Left hindlimb (tissue), 1 donor: ENCODE results near the gene ATP4B.
"Not testable (repeated sequence)": the region's sequence is repeated elsewhere in the genome, so short reads cannot be mapped to it uniquely, and the experiment has no call there.

Experiments used
- DNase-seq: peaks from one replicate; pipeline ENCODE4 v3.0.0-alpha.2; 2018

ATP4B gene

DNA sequence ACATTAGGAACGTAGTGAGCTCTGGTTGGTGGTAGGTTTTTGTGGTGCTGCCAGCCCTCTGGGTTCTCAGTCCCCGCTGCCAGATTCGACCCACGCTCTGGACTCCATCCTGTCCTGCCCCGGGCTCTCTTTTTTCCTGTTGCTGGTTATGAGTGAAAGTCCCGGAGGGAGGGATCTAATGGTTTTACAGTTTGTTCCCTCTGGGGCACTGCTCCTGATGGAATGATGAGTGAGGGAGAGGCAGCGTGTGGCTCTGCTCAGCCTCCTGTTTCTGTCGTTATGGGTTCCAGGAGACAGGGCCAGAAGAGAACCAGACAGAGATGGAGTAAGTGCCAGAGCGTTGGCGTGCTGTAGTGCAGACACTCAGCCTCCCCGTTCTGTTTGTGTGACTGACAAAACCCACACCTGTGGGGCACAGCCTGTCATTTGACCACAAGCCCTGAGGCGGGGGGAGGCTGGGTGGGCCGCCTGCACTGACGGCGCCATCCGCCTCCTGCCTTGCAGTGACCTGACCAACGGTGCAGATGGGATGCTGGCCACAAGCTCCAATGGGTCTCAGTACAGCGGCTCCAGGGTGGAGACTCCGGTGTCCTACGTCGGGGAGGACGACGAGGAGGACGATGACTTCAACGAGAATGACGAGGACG, 18.3 kb downstream of the ATP4B start:
- DNase-seq: peak; percentile 30

DNA sequence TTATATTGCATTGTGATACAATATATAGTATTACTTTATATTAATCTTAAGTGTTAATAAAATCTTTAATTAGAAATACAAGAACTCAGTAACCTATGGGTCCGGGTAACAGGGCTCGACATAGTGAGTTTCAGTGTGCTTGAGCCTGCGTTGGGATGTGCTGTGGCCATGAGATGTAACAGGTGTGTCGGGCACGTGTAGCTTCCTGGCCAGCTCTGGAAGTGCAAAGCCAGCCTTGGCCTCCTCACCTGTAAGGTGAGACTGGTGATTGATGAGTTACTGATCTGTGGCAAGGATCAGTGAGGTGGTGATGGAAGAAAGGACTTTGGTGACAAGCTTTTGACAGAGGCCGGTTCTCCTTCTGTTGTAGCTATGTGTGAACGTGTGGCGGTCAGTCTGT, 19.2 kb downstream of the ATP4B start:
- no peak for DNase-seq

DNA sequence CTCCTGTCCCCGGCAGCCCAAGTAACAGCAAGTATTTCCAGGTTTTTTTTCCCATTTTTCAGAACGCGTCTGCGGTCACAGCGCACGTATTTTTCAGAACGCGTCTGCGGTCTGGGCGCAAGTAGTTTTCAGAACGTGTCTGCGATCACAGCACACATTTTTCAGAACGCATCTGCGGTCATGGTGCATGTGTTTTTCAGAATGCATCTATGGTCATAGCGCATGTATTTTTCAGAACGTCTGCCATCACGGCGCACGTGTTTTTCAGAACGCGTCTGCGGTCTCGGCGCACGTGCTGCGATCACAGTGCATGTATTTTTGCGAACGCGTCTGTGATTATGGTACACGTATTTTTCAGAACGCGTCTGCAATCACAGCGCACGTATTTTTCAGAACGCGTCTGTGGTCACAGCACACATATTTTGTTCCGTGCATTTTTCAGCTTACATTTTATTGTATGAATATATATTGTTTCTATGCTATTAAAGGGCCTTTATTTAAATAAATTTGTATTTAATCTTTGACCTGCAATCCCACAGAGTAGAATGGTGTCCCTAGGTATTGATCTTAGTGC, 19.7 kb downstream of the ATP4B start:
- no peak for DNase-seq

DNA sequence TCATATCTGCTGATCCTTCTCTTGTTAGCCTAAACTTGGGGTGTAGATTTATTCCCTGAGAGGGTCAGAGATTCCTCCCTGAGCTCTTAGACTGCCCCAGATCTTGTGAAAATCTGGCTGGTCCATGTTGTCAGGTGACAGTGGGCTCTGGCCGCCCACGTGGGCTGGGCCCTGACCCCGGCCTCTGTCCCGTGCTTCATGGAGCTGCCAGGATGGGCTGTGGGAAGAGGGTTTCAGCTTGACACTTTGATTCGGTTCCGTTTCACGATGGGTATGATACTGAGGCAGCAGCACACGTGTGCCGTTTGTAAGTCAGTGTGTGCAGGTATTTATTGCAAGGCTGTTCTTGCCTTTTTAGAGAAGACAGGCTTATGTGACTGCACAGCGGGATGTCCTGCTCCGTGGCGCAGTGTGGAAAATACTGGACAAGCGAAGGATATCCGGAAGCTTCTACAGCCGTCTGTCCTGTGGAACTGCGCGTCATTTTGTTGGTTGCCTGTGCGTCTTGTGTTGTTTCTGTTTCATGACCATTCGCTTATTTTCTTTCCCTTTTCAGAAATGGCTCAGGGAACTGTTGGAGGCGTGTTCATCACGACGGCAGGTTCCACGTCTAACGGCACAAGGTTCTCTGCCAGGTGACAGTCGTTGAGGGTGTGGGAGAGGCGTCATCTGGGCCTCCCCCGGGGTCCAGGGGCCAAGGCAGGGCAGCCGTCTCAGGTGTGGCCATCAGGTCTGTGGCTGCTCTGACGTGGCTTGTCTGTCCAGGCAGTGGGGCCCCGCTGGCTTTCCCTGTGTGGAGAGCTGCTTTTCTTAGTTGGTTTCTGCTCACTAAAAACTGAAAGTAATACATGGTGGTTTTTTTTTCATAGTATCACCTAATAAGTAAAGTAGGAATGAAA, 20.5 kb downstream of the ATP4B start:
- DNase-seq: no peak

DNA sequence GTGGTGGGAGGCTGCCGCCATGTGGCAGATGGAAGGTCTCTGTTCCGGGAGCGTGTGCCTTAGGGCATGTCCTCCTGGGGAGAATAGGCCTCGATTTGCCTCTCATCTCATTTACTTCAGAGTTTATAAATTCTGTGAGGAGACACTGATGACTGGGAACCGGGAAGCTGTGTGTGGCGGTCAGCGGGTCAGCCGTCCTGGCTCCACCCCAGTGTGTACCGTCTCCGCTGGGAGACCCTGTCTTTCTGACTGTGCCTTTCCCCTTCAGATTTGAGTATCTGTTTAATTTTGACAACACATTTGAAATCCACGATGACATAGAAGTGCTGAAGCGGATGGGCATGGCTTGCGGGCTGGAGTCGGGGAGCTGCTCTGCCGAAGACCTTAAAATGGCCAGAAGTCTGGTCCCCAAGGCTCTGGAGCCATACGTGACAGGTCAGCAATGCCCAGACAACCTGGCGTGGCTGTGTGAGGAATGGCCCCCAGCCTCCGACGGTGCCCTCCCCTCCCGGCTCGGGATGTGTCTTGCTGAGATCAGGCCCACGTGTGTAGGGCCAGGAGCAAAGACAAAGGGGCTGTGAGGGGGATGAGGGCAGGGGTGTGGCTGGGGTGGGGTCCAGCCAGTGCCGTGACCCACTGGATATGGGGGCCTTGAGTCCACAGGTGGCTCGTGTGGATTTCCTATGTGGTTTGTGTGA, 21.6 kb downstream of the ATP4B start:
- DNase-seq: no peak

DNA sequence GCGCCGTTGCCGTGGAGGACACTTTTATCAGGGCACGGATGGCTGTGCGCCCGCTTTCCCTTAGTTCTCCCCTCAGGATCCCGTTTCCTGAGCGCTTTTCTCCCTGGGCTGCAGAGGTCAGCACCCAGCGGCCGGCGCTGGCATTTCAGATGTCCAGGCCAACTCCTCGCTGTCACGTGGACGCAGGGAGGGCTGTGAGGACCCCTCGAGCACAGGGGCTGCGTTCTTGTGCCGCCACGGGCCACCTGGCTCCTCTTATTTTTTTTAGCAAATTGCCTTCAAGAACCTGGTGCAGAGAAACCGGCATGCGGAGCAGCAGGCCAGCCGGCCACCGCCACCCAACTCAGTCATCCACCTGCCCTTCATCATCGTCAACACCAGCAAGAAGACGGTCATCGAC, 22.3 kb downstream of the ATP4B start:
- no peak for DNase-seq

DNA sequence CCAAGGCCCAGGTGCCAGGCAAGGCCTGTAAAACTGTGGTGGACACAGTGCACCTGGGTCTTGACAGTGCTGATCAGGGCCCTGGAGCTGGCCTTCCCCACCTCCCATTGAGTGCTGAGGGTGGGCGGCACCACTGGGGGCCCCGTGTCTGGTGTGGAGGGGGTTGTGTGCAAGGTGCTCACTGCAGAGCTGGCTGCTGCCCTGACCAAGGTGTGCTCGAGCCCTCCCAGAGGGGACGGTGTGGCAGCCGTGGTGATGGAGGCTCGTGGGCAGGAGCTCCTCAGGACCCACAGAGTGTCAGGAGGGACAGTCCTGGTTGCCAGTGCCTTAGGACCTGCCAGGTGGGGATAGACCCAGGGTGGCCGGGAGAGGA, 23.0 kb downstream of the ATP4B start:
- DNase-seq: peak; percentile 13

DNA sequence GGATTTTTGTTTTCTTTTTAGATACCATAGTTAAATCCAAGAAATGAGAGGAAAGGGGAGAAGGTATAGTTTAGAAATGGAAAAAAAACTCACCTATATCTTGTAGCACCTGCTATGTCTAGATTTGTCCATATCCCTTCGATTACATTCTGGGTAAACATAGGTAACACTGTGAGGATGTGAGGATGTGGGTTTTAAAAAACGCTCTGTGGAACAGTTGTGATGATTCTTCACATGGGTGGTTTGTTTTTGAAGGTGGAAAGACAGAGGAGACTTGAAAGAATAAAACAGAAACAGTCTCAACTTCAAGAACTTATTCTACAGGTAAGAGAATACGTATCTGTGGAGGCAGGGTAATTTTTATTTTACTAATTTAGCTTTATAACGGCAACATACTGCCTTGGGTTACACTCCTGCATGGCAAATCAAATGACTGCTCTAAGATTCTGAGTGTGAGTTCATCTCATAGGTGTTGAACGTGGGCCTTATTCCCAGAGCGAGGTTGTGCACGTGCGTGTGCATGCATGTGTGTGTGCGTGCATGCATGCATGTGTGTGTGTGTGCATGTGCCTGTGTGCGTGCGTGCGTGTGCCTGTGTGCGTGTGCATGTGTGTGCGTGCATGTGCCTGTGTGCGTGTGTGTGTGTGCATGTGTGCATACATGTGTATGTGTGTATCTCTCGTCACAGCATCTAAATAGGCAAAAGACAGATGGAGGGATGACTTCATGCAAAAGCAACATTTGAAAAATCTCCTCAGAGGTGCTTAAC, 23.5 kb downstream of the ATP4B start:
- peak; percentile 6 for DNase-seq

DNA sequence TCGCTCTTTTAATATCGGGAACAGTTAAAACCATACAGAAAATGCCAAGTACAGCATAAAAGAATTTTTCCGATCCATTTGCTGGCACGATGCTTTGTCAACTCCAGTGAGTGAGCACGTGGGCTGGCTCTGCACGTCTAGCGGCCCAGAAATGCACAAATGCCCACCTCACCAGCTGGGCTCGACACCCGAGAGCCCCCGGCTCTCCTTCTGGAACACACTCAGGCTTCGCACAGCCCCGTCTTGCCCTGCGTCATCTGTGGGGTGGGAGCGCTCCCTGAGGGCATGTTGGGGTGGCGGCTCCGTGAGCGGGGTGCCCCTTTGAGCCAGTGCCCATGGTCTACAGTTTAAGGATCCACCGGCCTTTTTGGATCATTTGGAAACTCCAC, 24.5 kb downstream of the ATP4B start:
- peak; percentile 23 for DNase-seq

DNA sequence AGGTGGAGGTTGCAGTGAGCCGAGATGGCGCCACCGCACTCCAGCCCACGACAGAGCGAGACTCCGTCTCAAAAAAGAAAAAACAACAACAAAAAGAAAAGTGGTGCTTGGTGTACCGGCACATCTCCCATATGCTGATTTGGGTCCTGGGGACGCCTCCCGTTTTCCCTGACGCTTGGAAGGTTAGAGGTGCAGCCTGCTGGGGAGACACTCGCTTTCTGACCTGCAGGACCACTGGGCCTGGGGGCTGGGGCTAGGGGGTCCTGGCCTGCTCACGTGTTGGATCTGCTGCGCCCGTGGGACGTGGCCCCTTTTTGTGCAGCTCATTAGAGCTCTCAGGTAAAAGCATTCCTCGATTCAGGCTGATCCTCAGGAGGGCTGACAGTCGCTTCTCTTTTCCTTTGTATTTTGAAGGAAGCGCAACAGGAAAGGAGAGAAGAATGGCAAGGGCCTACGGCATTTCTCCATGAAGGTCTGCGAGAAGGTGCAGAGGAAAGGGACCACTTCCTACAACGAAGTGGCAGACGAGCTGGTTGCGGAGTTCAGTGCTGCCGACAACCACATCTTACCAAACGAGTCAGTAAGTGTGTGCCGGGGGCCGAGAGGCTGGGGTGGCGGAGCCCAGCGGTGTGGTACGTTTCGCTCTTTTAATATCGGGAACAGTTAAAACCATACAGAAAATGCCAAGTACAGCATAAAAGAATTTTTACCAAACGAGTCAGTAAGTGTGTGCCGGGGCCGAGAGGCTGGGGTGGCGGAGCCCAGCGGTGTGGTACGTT, 25.1 kb downstream of the ATP4B start:
- DNase-seq: peak; percentile 5

DNA sequence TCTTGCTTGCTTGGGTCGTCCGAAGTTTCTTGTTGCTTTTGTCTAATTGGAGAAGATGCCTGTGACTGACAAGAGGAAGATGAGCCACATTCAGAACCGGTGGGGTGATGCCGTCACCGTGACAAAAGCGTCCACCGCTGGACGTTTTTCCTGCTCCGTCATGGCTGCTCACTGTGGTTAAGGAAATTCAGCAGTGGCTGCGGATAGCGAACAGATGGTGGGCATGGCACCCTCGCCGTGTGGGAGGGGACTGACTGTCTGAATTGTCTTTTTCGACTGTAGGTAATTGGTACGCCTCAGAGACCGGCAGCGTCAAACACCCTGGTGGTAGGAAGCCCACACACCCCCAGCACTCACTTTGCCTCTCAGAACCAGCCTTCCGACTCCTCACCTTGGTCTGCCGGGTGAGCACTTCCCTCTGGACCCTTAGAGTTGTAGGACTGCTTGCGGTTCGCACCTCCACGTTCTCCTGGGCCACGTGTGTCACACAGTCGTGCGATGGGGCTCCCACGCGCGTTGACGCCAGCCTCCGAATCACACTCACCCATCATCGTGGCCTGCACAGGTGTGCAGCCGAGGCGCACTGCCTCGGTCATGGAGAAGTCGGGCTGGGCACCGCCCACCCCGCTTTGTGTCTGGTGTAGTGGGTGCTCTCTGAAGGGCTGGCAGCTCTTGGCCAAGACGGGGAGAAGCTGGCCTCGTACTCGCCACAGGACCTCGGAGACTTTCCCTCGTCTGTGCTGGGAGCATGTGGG, 26.5 kb downstream of the ATP4B start:
- DNase-seq: peak; percentile 27

DNA sequence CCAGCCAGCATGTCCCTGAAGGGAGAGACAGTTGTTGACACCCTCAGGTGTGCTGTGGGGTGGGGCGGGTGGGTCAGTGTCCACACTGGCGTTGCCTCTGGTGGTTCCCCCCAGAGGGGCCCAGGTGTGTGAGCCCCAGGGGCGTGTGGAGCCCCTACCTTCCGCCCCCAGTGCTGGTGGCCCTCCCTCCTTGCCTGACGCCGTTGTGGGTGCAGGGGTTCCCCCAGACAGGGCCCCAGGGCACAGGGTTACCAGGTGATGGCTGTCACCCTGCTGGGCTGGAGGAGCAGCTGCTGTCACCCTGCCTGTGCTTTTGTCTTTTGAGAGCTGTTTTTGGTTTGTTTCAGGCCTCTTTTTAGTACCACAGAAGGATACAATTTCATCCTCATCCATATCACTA, 27.2 kb downstream of the ATP4B start:
- peak; percentile 23 for DNase-seq

DNA sequence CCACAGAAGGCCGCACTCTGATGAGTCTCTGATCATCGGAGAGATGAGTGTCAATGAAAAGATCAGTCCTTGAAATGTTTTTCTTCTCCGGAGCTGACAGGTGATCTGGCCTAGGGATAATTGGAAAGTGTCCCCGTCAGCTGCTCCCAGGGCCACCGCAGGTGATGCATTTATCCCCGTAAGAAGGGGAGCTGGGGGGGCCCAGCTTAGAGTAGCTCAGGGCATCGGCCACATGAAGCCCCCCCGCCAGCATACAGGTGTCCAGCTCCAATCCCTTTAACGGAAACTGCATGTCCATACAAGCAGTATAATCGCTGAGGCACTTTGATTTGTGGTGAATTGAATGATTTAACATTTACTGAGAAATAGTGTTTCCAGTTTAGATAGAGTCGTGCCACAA, 27.7 kb downstream of the ATP4B start:
- no peak for DNase-seq

DNA sequence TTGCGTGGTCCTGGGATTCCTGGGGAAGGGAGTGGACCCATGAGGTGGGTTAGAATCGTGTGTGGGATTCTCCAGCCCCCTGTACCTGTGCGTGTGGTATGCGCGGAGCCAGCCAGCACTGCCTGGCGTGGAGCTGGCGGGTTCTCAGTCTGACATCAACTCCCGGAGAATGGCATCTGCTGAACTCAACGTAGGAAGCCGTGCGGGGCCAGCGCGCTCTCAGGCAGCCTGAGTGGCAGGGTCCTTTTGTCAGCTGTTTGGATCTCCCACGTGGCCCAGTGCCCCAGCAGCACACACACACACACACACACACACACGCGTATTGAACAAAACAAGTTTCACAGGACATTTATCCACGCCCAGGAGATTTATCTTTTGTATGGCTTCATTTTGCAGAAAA, 28.1 kb downstream of the ATP4B start:
- peak; percentile 25 for DNase-seq

DNA sequence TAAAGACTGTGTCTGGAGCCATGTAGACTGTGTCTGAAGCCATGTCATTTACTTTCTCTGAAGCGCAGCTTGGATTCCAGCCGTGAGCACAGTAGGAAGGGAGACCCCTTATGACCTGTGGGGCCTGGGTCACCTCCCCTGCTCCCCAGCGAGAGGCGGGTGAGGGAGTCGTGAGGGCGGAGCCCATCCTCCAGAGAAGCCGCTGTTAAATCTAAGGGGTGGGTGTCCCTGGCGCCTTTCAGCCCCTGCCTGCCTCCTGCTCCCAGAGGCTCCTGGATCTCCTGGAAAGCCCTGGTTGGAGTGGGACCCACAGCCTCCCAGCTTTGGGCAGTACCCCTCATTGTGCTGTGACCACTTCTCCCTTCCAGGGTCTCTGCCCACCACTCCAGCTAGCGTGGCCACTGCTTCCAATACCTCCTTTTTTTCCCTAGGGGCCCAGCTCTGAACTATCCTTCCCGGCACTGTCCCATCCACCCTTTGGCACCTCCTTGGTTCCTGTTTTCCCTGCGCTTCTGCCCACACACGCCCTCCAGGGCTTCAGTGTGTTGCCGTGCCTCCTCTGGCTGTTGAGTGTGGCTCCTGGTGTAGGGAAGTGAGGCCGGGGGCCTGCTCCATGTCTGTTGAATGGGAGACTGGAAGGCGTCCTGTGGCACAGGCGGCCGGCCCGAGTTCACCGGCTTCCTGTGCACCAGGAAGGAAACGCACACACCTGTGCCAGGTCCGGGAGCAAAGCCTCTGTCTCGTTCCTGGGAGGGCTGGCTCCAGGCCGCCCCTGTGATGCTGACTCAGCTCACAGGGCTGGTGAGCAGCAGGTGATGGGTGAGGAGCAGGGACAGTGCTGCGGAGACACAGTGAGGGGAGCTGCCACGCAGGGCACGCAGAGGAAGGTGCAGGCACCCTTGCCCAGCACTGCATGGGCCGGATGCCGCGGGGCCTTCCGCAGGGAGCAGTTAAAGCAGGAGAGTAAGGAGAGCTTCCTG, 29.4 kb downstream of the ATP4B start:
- DNase-seq: peak; percentile 9

DNA sequence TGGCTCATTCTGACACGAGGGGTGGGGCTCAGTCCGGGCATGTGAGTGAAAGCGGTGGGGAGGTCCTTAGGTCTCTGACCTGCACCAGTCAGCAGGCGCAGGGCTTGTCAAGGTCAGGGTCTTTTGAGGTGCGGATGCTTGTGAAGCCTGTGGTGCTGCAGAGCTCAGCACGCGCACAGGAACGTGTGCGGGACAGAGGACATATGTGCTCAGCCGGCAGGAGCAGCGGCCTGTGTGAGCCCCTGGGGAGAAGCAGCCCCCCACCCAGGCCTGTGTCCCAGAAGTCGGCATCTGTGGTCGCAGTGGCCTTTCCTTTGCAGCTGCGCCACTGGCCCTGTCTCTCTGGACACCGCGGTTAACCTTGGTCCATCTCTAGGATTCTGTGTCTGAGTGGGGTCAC, 30.9 kb downstream of the ATP4B start:
- DNase-seq: no peak

DNA sequence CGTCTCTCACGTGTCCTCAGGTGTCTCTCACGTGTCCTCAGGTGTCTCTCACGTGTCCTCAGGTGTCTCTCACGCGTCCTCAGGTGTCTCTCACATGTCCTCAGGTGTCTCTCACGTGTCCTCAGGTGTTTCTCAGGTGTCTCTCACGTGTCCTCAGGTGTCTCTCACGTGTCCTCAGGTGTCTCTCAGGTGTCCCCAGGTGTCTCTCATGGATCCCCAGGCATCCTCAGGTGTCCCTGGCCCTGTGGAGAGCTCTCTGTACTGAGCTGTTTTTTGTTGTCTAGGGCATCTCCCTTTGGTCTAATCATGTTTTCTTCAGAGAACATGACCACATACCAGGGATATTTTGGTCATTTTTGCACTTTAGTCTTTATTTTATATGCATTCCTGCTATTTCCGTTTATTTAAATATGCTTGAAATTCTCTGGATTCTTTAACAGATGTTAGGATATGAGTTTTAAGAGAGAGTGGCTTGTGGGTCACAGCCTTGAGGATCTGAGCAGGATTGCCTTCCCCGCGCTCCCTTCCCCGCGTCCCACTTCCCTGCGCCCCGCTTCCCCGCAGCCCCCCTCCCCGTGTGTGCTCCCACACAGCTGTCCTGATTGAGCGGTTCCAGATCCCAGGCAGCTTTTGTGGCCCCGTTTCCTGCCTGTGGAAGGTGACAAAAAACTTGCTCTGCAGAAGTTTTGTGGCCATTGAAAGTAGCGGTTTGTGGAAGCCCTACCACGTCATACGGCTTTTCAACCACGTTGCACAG, 31.9 kb downstream of the ATP4B start:
- no peak for DNase-seq

DNA sequence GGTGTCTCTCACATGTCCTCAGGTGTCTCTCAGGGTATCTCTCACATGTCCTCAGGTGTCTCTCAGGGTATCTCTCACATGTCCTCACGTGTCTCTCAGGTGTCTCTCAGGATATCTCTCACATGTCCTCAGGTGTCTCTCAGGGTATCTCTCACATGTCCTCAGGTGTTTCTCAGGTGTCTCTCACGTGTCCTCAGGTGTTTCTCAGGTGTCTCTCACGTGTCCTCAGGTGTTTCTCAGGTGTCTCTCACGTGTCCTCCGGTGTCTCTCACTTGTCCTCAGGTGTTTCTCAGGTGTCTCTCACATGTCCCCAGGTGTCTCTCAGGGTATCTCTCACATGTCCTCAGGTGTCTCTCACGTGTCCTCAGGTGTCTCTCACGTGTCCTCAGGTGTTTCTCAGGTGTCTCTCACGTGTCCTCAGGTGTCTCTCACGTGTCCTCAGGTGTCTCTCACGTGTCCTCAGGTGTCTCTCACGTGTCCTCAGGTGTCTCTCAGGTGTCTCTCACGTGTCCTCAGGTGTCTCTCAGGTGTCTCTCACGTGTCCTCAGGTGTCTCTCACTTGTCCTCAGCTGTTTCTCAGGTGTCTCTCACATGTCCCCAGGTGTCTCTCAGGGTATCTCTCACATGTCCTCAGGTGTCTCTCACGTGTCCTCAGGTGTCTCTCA, 33.2 kb downstream of the ATP4B start:
- DNase-seq: not testable (repeated sequence)

DNA sequence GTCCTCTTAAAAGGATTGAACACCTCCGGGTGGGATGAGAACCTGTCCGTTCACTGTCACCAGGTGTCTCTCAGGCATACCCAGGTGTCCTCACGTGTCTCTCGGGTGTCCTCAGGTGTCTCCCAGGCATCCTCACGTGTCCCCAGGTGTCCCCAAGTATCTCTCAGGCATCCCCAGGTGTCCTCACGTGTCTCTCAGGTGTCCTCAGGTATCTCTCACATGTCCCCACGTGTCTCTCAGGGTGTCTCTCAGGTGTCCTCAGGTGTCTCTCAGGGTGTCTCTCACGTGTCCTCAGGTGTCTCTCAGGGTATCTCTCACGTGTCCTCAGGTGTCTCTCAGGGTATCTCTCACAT, 33.8 kb downstream of the ATP4B start:
- no peak for DNase-seq
